22Rv1 (cell line): ENCODE data around the gene ASPHD2.

Experiments used
- H3K27ac ChIP-seq: fragments of 450-650 bp; 2 replicates; pipeline ENCODE4 v1.5.1; 2017
- ZFX ChIP-seq: fragments of 450-650 bp; IDR thresholded peaks from 2 replicates; pipeline ENCODE4 v1.6.1; 2017; ENCODE audit warnings: antibody characterized with exemption, borderline replicate concordance
- TF ChIP-seq, protein P1 (sequence below): fragments of 450-650 bp; IDR thresholded peaks from 2 replicates; pipeline ENCODE4 v1.5.1; 2017; ENCODE audit warnings: mild to moderate bottlenecking

The ASPHD2 gene

DNA sequence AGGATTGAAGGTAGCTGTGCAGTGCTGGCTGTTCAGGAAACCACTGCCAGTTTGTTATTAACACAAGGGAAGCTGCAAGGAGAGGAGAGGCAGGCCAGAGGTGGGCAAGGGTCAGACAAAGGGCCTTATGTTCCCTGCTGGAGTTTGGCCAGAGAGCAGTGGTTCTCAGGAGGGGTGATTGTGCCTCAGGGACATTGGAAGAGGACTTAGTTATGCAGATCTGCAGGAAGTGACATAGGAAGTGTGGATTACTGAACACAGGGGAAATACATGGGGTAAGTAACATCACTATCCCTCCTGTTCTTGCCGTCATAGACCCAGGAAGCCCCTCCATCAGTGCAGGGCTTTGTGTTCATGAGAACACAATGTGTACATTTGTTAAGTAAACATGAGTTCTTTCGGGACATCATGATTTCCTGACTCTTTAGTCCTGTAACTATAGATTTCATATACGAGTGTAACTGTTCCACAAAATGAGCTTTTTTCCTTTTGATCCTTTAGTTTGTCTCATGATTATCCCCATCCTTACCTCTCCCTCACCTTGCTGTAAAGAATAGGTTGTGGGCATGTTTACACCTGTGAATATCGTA, 60.5 kb downstream of the ASPHD2 start:
- no peak for TF ChIP-seq ZFX
- TF ChIP-seq, protein P1, sequence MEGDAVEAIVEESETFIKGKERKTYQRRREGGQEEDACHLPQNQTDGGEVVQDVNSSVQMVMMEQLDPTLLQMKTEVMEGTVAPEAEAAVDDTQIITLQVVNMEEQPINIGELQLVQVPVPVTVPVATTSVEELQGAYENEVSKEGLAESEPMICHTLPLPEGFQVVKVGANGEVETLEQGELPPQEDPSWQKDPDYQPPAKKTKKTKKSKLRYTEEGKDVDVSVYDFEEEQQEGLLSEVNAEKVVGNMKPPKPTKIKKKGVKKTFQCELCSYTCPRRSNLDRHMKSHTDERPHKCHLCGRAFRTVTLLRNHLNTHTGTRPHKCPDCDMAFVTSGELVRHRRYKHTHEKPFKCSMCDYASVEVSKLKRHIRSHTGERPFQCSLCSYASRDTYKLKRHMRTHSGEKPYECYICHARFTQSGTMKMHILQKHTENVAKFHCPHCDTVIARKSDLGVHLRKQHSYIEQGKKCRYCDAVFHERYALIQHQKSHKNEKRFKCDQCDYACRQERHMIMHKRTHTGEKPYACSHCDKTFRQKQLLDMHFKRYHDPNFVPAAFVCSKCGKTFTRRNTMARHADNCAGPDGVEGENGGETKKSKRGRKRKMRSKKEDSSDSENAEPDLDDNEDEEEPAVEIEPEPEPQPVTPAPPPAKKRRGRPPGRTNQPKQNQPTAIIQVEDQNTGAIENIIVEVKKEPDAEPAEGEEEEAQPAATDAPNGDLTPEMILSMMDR: no peak
- no peak overlapping the region for H3K27ac ChIP-seq

DNA sequence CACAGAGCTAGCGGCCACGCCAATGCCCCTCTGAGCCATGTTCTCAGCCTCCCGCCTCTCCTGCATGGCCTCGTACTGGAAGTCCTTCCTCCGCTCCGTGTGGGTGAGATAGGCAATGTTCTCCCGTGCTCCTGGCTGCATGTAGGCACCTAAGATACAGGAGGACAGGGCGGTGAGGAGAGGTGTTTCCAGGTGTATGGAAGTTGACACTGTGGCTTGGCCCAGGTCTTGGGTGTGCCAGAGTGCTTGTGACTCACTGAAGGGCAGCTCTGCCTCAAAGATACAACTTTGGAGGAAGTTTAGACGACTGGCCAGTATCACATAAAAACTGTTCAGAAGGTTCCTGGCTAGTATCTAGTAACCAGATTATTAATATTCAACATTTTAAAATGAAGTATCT, 63.2 kb downstream of the ASPHD2 start:
- no peak overlapping the region for H3K27ac ChIP-seq
- TF ChIP-seq ZFX: no peak
- TF ChIP-seq, protein P1: no peak

DNA sequence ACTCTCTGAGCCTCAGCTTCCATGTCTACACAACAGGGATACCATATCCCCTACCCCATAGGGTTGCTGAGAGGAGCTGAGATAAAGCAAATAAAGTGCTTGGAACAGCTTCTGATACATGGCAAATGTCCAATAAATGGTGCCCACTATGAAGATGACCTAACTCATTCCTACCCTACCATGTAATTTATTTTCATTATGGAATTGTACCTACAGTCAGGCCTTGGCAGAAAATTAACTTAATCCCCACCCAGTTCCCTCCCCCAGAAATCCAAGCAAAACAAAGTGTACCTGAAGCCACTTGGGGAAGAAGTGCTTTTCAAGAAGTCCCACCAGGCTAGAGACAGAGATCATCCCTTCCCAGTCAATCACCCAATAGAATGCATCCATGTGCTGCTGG, 65.4 kb downstream of the ASPHD2 start:
- TF ChIP-seq, protein P1: no peak
- no peak for TF ChIP-seq ZFX
- no peak overlapping the region for H3K27ac ChIP-seq
